Measurements from ENCODE around the gene APPBP2. TPM values are rescaled to one million over a fixed set of nuclear protein-coding genes. Genes with fewer than 3 reads are reported as not detected.

APPBP2 gene
- polyA plus RNA-seq, 1 of the 3 experiments (the other 2 are of a cell fraction) = 7.6 TPM

- no peak for TF ChIP-seq ZBTB33 (IDR thresholded peaks at IDR 0.05; ENCODE audit: borderline replicate concordance, low read depth)
- no peak for TF ChIP-seq REST (IDR thresholded peaks at IDR 0.05; ENCODE audit: low read depth, low read length)
- no peak for TF ChIP-seq RXRA (IDR thresholded peaks at IDR 0.05; ENCODE audit: borderline replicate concordance, low read depth)
- no peak for TF ChIP-seq NFIC (IDR thresholded peaks at IDR 0.05; ENCODE audit: borderline replicate concordance)
- TF ChIP-seq ELF1 (IDR thresholded peaks at IDR 0.05) = no peak
- TF ChIP-seq EP300 (IDR thresholded peaks at IDR 0.05; ENCODE audit: borderline replicate concordance in 1 of 2, low read depth in 1 of 2, low read length in 1 of 2) = no peak
- TF ChIP-seq SMC3 (IDR thresholded peaks at IDR 0.05; ENCODE audit: low read depth, low read length) = no peak
- TF ChIP-seq CTCF (IDR thresholded peaks at IDR 0.05) = no peak
- no peak for TF ChIP-seq GATA2 (CRISPR knock-in tag; IDR thresholded peaks at IDR 0.05)
- TF ChIP-seq YY1 (IDR thresholded peaks at IDR 0.05; ENCODE audit: low read depth) = no peak
These were observed 11.5 kb downstream of the APPBP2 start (continued) for GRCh38 chr17:60514500-60514899.

- no peaks in the 10 kb centered on the region for H3F3A ChIP-seq (replicated peaks; ENCODE audit: insufficient read depth)
- no peak overlapping the region for H3K27ac ChIP-seq (ENCODE audit: low read depth in 2 of 2, low read length in 1 of 2)
- H3K9ac ChIP-seq = no peak overlapping the region
- H2AFZ ChIP-seq (ENCODE audit: low read depth) = no peak overlapping the region
- no peaks in the 10 kb centered on the region for H3K27me3 ChIP-seq (ENCODE audit: insufficient read depth)
- H3K36me3 ChIP-seq (replicated peaks in 1 of 2; ENCODE audit: control insufficient read depth in 1 of 2, insufficient read depth in 2 of 2, low read length in 1 of 2) = peaks cover 0 to 47% of the 10 kb centered on the region in 2 experiments
- no peaks in the 10 kb centered on the region for H3K9me3 ChIP-seq
- no peaks in the 10 kb centered on the region for H3K9me2 ChIP-seq
- ChIA-PET CTCF (interaction anchor here (1.3 kb wide), 2 partner anchors 56 to 125 kb away, joined by 3 to 5 read pairs; no protein-coding TSS in a partner anchor), POLR2A (no interaction called here)
- DNase-seq = no peak
- no peaks in the 10 kb centered on the region for H3K4me1 ChIP-seq (ENCODE audit: control insufficient read depth in 1 of 2, insufficient read depth in 2 of 2, low read depth in 1 of 2, low read length in 1 of 2)
- 94% methylated on average over 3 of the region's 3 CpGs for WGBS (ENCODE audit: low lambda C conversion rate)
- H3K79me2 ChIP-seq (ENCODE audit: insufficient read depth) = peaks cover 100% of the 10 kb centered on the region
- H4K20me1 ChIP-seq (ENCODE audit: insufficient read depth) = peaks cover 86% of the 10 kb centered on the region
- no peak overlapping the region for H3K4me2 ChIP-seq
- no peak overlapping the region for H3K4me3 ChIP-seq (ENCODE audit: low read depth in 2 of 2, low read length in 1 of 2)
- no peak for TF ChIP-seq RCOR1 (IDR thresholded peaks at IDR 0.05; ENCODE audit: low read length)
- no peak for TF ChIP-seq RXRA (IDR thresholded peaks at IDR 0.05; ENCODE audit: borderline replicate concordance, low read depth)
- TF ChIP-seq TAF1 (IDR thresholded peaks at IDR 0.05; ENCODE audit: borderline replicate concordance, low read depth, low read length) = no peak
- no peak for TF ChIP-seq NRF1 (IDR thresholded peaks at IDR 0.05; ENCODE audit: low read depth, low read length)
- no peak for TF ChIP-seq MXI1 (IDR thresholded peaks at IDR 0.05; ENCODE audit: low read depth, low read length)
- TF ChIP-seq YY1 (IDR thresholded peaks at IDR 0.05; ENCODE audit: low read depth) = no peak
- no peak for TF ChIP-seq JUND (IDR thresholded peaks at IDR 0.05)
- TF ChIP-seq EP300 (IDR thresholded peaks at IDR 0.05; ENCODE audit: borderline replicate concordance in 1 of 2, low read depth in 1 of 2, low read length in 1 of 2) = no peak
- TF ChIP-seq SMC3 (IDR thresholded peaks at IDR 0.05; ENCODE audit: low read depth, low read length) = no peak
- no peak for TF ChIP-seq FOSL2 (IDR thresholded peaks at IDR 0.05; ENCODE audit: borderline replicate concordance, low read depth)
- TF ChIP-seq FOXM1 (IDR thresholded peaks at IDR 0.05; ENCODE audit: low read depth) = no peak
- no peak for TF ChIP-seq GABPA (IDR thresholded peaks at IDR 0.05; ENCODE audit: low read depth)
- TF ChIP-seq MEF2A (IDR thresholded peaks at IDR 0.05; ENCODE audit: borderline replicate concordance, low read depth) = no peak
- no peak for TF ChIP-seq REST (IDR thresholded peaks at IDR 0.05; ENCODE audit: low read depth, low read length)
- TF ChIP-seq USF2 (IDR thresholded peaks at IDR 0.05; ENCODE audit: borderline replicate concordance, low read depth, low read length) = no peak
These were observed 12.0 kb downstream of the APPBP2 start for GRCh38 chr17:60514053-60514452.
